Measurements from ENCODE around the gene TRIM63.

The TRIM63 gene

DNA sequence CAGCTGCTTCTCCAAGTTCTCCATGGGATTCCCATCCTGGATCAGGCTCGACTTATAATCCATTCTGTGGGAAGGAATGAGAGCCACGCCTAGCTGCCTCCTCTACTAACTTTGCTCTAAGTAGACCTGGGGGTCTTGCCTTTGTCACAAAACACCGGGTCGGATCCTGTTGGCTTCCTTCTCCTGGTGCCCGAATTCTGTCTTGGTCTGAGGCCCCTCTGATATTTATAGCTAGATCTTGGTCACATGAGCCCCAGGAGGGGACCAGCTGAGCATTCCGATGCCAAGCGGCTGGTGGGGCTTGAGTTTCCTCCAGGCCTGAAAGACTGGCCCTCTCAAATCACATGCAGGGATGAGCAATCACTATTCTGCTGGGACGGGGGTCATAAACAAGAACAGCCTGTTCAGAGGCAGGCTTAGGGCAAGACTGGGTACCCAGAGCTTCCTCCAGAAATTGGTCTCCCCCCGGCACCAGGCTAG is at the start of gene TRIM63:
TSS of gene TRIM63 (minus strand) at position 199 of the 480 bp plus-strand sequence. CDS start at position 63, 136 bp downstream.
- in situ Hi-C loops (cut with HindIII; ENCODE audit: low sequenced_read_pairs): no loop called here
- no peak for DNase-seq (ENCODE audit: low read depth, low spot score)
- no peak for TF ChIP-seq CTCF (IDR thresholded peaks at IDR 0.05; ENCODE audit: low read depth, low read length)

GRCh38 chr1:26114165-26114927 is 46.9 kb upstream of the TRIM63 start:
- no peak for DNase-seq (ENCODE audit: low read depth, low spot score)
- no peak for TF ChIP-seq CTCF (IDR thresholded peaks at IDR 0.05; ENCODE audit: low read depth, low read length)

More for the DNA sequence above, at the start of gene TRIM63:
- no peak within 1 kb of the TSS for H3K4me3 ChIP-seq (ENCODE audit: low read depth, low read length)

GRCh38 chr1:26112407-26112775 is 45.0 kb upstream of the TRIM63 start:
- in situ Hi-C loops (cut with HindIII; ENCODE audit: low sequenced_read_pairs): no loop called here
- peak overlapping the region; percentile 97 for H3K4me3 ChIP-seq (ENCODE audit: low read depth, low read length)
- no peak for TF ChIP-seq CTCF (IDR thresholded peaks at IDR 0.05; ENCODE audit: low read depth, low read length)
- DNase-seq (ENCODE audit: low read depth, low spot score): no peak

More at GRCh38 chr1:26114165-26114927, 46.9 kb upstream of the TRIM63 start:
- H3K4me3 ChIP-seq (ENCODE audit: low read depth, low read length): no peak overlapping the region
- in situ Hi-C loops (cut with HindIII; ENCODE audit: low sequenced_read_pairs): no loop called here

- peak; percentile 97 for DNase-seq (ENCODE audit: low read depth, low spot score)
- in situ Hi-C loops (cut with HindIII; ENCODE audit: low sequenced_read_pairs): no loop called here
- no peak for TF ChIP-seq CTCF (IDR thresholded peaks at IDR 0.05; ENCODE audit: low read depth, low read length)
- H3K4me3 ChIP-seq (ENCODE audit: low read depth, low read length): peak within 1 kb of the TSS; percentile 97
These were observed 44.3 kb upstream of the TRIM63 start, which contains the start of gene PDIK1L for GRCh38 chr1:26111530-26112406. TSS of gene PDIK1L (plus strand) at chr1:26111824. CDS start at chr1:26114309, 2,485 bp downstream.

GRCh38 chr1:26110731-26111529 is 43.5 kb upstream of the TRIM63 start:
- in situ Hi-C loops (cut with HindIII; ENCODE audit: low sequenced_read_pairs): no loop called here
- peak overlapping the region; percentile 68 for H3K4me3 ChIP-seq (ENCODE audit: low read depth, low read length)
- no peak for TF ChIP-seq CTCF (IDR thresholded peaks at IDR 0.05; ENCODE audit: low read depth, low read length)
- DNase-seq (ENCODE audit: low read depth, low spot score): peak; percentile 75

Measured in astrocyte of the spinal cord (primary cell).